Activated CD4-positive, alpha-beta memory T cell treated with anti-CD3 and anti-CD28 coated beads for 36 hours (primary cell): ENCODE data around the gene NCSTN. TPM values are rescaled to one million over a fixed set of nuclear protein-coding genes. Genes with fewer than 3 reads are reported as not detected.

Experiments used
- CTCF ChIA-PET: fragments of 350-600 bp; sonication (Branson Sonifier 250); formaldehyde crosslinking; loops from one replicate; lab custom pipeline; 2021; ENCODE audit warnings: antibody characterized with exemption, inconsistent platforms; lab: Charles Lee
- POLR2A ChIA-PET: fragments of 350-600 bp; sonication (Branson Sonifier 250); formaldehyde crosslinking; loops from one replicate; lab custom pipeline; 2021; ENCODE audit warnings: antibody characterized with exemption; lab: Charles Lee
- DNase-seq: peaks from one replicate; pipeline ENCODE4 v3.0.0-alpha.2; 2020
- H3K27ac Mint-ChIP-seq: one replicate; pipeline ENCODE4 v1.8.0; 2021; ENCODE audit warnings: mixed read lengths
- H3K27me3 Mint-ChIP-seq: one replicate; pipeline ENCODE4 v1.8.0; 2021; ENCODE audit warnings: mixed read lengths
- H3K36me3 Mint-ChIP-seq: one replicate; pipeline ENCODE4 v1.8.0; 2021; ENCODE audit warnings: mixed read lengths
- H3K4me1 Mint-ChIP-seq: one replicate; pipeline ENCODE4 v1.8.0; 2021; ENCODE audit warnings: low read depth, mixed read lengths
- H3K4me3 Mint-ChIP-seq: one replicate; pipeline ENCODE4 v1.8.0; 2021; ENCODE audit warnings: mild to moderate bottlenecking, mixed read lengths
- H3K9me3 Mint-ChIP-seq: one replicate; pipeline ENCODE4 v1.8.0; 2021; ENCODE audit warnings: mixed read lengths
- intact Hi-C: fragments of 100-400 bp; cut with micrococcal nuclease; formaldehyde crosslinking; loops from one replicate; pipeline ENCODE4 v1.15.1; 2023
- total RNA-seq, 2 experiments: library from RNA; stranded (reverse); gene quantifications; one replicate each; pipeline ENCODE4 v1.2.3, GENCODE V29; 2021

Gene NCSTN
- total RNA-seq, 2 experiments from 2014 or later, result 39.8 to 42.6 TPM

GRCh38 chr1:160328184-160328583 is 15.0 kb upstream of the NCSTN start:
- H3K4me3 Mint-ChIP-seq, result no peak overlapping the region
- peaks cover 48% of the 10 kb centered on the region for H3K36me3 Mint-ChIP-seq
- no peaks in the 10 kb centered on the region for H3K9me3 Mint-ChIP-seq
- DNase-seq, result no peak
- CTCF ChIA-PET, result interaction anchor here (1.0 kb wide), 1 partner anchor 36 kb away, joined by 4 read pairs; no protein-coding TSS in a partner anchor
- H3K4me1 Mint-ChIP-seq, result no peaks in the 10 kb centered on the region
- POLR2A ChIA-PET, result no interaction called here
- H3K27me3 Mint-ChIP-seq, result no peaks in the 10 kb centered on the region
- intact Hi-C loops, result no loop called here
- no peak overlapping the region for H3K27ac Mint-ChIP-seq

DNA sequence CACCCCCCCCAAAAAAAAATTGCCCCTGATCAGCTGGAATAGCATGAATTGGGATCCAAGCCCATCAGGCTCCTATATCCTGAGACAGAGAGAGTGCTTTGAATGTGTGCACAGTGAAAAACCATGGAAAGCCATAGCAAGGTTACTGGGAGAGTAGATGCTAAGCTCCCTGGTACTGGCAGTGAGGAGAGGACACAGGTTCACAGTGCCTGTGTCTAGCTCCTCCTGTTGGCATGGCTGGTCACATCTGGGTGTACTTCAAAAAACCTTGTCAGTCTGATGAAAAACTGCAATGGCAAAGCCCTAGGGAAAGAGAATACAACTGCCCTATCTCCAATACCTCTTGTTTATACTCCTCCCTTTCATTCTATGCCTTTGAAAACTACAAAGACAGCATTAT is 13.1 kb upstream of the NCSTN start:
- POLR2A ChIA-PET, result no interaction called here
- DNase-seq, result no peak

DNA sequence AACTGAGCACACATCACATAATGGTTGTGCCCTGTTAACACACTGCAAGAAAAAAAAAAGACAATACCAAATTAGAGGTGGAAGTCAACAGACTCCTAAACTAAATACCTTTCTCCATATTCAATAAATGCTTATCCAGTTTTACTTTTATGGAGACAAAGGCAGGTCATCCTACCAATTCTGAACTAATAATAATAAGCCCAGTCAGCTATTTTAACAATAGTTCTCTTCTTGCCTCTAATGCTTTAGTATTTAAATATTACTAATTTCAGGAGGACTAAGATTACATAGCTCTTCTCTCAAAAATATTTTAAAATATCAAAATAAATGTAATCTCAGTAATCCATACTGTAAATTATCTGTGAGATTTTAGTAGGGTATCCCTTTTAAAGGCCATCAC is 10.7 kb upstream of the NCSTN start:
- no peak for DNase-seq

More for the DNA sequence above, 13.1 kb upstream of the NCSTN start:
- intact Hi-C loops, result no loop called here
- CTCF ChIA-PET, result interaction anchor here (0.7 to 1.9 kb wide), 3 partner anchors 38 to 72 kb away, joined by 4 to 7 read pairs (median 7); no protein-coding TSS in a partner anchor
- peak overlapping the region; percentile 35 for H3K27ac Mint-ChIP-seq
- H3K36me3 Mint-ChIP-seq, result peaks cover 47% of the 10 kb centered on the region
- no peak overlapping the region for H3K4me3 Mint-ChIP-seq
- H3K4me1 Mint-ChIP-seq, result no peaks in the 10 kb centered on the region
- H3K9me3 Mint-ChIP-seq, result no peaks in the 10 kb centered on the region
- no peaks in the 10 kb centered on the region for H3K27me3 Mint-ChIP-seq

GRCh38 chr1:160338580-160338979 is 4.6 kb upstream of the NCSTN start:
- H3K4me3 Mint-ChIP-seq, result no peak overlapping the region
- ChIA-PET POLR2A (no interaction called here), CTCF (interaction anchor here (0.7 to 1.6 kb wide), 3 partner anchors 47 to 463 kb away, joined by 3 to 6 read pairs (median 3); no protein-coding TSS in a partner anchor)
- H3K36me3 Mint-ChIP-seq, result peaks cover 26% of the 10 kb centered on the region
- H3K27me3 Mint-ChIP-seq, result no peaks in the 10 kb centered on the region
- H3K27ac Mint-ChIP-seq, result no peak overlapping the region
- DNase-seq, result no peak
- H3K4me1 Mint-ChIP-seq, result peaks cover 30% of the 10 kb centered on the region
- intact Hi-C loops, result no loop called here
- H3K9me3 Mint-ChIP-seq, result no peaks in the 10 kb centered on the region

More for the DNA sequence above, 10.7 kb upstream of the NCSTN start:
- Mint-ChIP-seq H3K36me3 (peaks cover 36% of the 10 kb centered on the region), H3K9me3 (no peaks in the 10 kb centered on the region), H3K27ac (no peak overlapping the region), H3K27me3 (no peaks in the 10 kb centered on the region), H3K4me3 (no peak overlapping the region), H3K4me1 (no peaks in the 10 kb centered on the region)
- ChIA-PET POLR2A (interaction anchor here (0.7 kb wide), 1 partner anchor 16 kb away, joined by 4 read pairs; no protein-coding TSS in a partner anchor), CTCF (interaction anchor here (0.6 to 4.1 kb wide), 4 partner anchors 34 to 117 kb away, joined by 3 to 21 read pairs (median 4); no protein-coding TSS in a partner anchor)
- intact Hi-C loops, result no loop called here

DNA sequence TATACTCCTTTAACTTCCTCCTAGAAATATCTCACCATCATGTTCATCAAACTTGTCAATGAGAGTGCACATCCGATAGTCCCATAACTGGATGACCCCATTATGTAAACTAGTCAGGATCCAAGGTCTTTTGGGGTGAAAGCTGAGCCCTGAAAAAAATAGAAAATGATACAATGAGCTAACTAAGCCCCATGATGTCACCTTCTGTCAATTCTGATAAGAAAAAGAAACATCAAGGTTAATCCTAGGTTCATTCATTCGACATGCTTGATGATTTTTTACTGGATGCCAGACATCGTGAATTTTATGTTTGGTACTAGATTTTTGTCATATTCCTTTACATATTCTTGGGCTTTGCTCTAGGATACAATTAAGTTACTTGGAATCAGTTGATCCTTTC is 3.0 kb upstream of the NCSTN start:
- Mint-ChIP-seq H3K36me3 (peaks cover 20% of the 10 kb centered on the region), H3K27me3 (no peaks in the 10 kb centered on the region), H3K27ac (no peak overlapping the region), H3K4me3 (no peak overlapping the region), H3K9me3 (no peaks in the 10 kb centered on the region), H3K4me1 (peaks cover 40% of the 10 kb centered on the region)
- CTCF ChIA-PET, result interaction anchor here (1.6 kb wide), 1 partner anchor 49 kb away, joined by 8 read pairs; no protein-coding TSS in a partner anchor
- POLR2A ChIA-PET, result interaction anchor here (1.3 kb wide), 1 partner anchor 10 kb away, joined by 3 read pairs; no protein-coding TSS in a partner anchor
- intact Hi-C loops, result loop anchor here (5.0 kb wide), 1 partner anchor 53 kb away; the partner anchor contains the start of gene PEX19
- no peak for DNase-seq

DNA sequence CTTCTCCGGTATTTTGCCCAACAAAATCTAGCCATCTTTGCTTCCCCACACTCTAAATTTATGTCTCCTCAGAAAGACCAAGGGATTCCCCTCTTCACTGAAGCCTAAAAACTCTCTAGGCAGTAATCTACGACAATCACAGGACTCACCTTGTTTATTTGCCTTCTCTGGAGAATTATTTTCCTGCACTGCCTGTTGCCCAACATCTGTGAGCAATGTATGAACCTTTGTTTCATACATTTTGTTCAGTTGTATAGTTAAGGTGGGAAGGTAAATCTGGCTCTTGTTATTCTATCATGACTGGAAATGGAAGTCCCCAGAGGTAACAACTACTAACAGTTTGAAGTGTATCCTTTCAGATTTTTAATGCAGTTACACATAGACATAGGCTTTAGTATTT is 2.3 kb upstream of the NCSTN start:
- intact Hi-C loops, result loop anchor here (5.0 kb wide), 1 partner anchor 54 kb away; the partner anchor contains the start of gene PEX19
- Mint-ChIP-seq H3K36me3 (peaks cover 20% of the 10 kb centered on the region), H3K4me1 (peaks cover 40% of the 10 kb centered on the region), H3K27ac (no peak overlapping the region), H3K4me3 (no peak overlapping the region), H3K9me3 (no peaks in the 10 kb centered on the region), H3K27me3 (no peaks in the 10 kb centered on the region)
- POLR2A ChIA-PET, result no interaction called here
- CTCF ChIA-PET, result no interaction called here
- no peak for DNase-seq

DNA sequence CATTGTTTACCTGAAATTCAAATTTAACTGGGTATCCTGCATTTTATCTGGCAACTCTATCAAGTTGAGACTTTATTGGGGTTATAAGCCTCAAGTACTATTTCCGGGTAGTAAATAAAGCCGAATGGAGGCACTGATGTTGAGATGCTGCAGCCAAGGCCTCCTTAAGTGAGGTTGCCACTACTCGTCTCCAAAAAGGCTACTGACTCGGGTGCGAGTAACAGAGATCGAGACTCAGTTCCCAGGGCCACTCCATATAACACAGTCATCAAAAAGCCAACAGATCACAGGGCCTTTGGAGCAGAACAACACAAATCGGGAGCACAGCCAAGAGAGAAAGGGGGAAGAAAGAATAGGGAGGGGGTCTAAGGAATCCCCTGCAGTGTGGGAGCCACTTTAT is 657 bp upstream of the NCSTN start:
- Mint-ChIP-seq H3K36me3 (peaks cover 21% of the 10 kb centered on the region), H3K27me3 (no peaks in the 10 kb centered on the region), H3K27ac (peak overlapping the region; percentile 93), H3K4me1 (peaks cover 43% of the 10 kb centered on the region), H3K4me3 (peak overlapping the region; percentile 93), H3K9me3 (no peaks in the 10 kb centered on the region)
- CTCF ChIA-PET, result interaction anchor here (1.1 kb wide), 1 partner anchor 51 kb away, joined by 5 read pairs; no protein-coding TSS in a partner anchor
- intact Hi-C loops, result loop anchor here (2.0 to 5.0 kb wide), 2 partner anchors 55 to 136 kb away; partner anchors contain the start of gene PEX19
- no peak for DNase-seq
- POLR2A ChIA-PET, result interaction anchor here (1.4 kb wide), 1 partner anchor 58 kb away, joined by 6 read pairs; the partner anchor contains the start of gene PEX19

DNA sequence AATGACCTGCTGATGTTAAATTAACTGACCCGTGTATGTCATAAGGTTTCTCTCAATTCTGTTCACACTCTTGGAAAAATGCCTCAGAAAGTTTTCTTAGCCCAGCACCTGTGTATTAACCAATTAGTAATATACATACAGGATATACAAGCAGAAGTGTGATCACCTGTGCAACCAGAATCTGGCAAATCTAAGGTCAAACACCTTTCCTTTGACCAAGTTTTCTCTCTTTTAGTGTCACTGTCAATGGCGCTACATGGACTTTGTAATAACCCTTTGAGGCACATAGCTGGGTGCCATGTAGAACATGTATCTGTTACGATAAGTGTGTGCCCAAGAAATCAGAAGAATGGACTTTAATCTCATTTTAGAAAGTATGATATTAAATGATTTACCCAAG is 1.1 kb downstream of the NCSTN start:
- intact Hi-C loops, result loop anchor here (5.0 kb wide), 1 partner anchor 57 kb away; the partner anchor contains the start of gene PEX19
- ChIA-PET POLR2A (no interaction called here), CTCF (interaction anchor here (1.8 to 2.2 kb wide), 3 partner anchors 11 to 263 kb away, joined by 5 to 7 read pairs (median 7); no protein-coding TSS in a partner anchor)
- peaks cover 11% of the 10 kb centered on the region for H3K36me3 Mint-ChIP-seq
- peaks cover 34% of the 10 kb centered on the region for H3K4me1 Mint-ChIP-seq
- H3K4me3 Mint-ChIP-seq, result peak overlapping the region; percentile 93
- H3K9me3 Mint-ChIP-seq, result no peaks in the 10 kb centered on the region
- no peaks in the 10 kb centered on the region for H3K27me3 Mint-ChIP-seq
- no peak for DNase-seq
- H3K27ac Mint-ChIP-seq, result peak overlapping the region; percentile 93

DNA sequence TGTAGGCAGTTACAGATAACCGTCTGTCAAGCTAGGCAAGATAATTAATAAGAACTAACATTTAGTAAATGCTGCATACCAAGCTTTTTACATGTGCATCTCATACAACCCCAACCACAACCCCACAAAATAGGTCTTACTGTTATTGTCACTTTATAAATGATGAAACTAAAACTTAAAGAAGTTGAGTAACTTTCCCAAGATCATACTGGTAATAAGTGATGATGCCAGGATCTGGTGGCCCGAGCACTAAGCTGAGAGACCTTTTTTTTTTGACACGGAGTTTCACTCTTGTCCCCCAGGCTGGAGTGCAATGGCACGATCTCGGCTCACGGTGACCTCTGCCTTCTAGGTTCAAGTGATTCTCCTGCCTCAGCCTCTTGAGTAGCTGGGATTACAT is 1.8 kb downstream of the NCSTN start:
- Mint-ChIP-seq H3K27ac (no peak overlapping the region), H3K9me3 (no peaks in the 10 kb centered on the region), H3K27me3 (no peaks in the 10 kb centered on the region), H3K36me3 (peaks cover 12% of the 10 kb centered on the region), H3K4me3 (peak overlapping the region; percentile 15), H3K4me1 (peaks cover 32% of the 10 kb centered on the region)
- CTCF ChIA-PET, result interaction anchor here (1.7 to 2.2 kb wide), 4 partner anchors 10 to 262 kb away, joined by 4 to 7 read pairs (median 6); no protein-coding TSS in a partner anchor
- POLR2A ChIA-PET, result no interaction called here
- no peak for DNase-seq
- intact Hi-C loops, result loop anchor here (5.0 kb wide), 1 partner anchor 58 kb away; the partner anchor contains the start of gene PEX19

GRCh38 chr1:160346463-160346862 is 3.3 kb downstream of the NCSTN start:
- H3K4me1 Mint-ChIP-seq, result peaks cover 19% of the 10 kb centered on the region
- intact Hi-C loops, result no loop called here
- no peak overlapping the region for H3K27ac Mint-ChIP-seq
- no peak for DNase-seq
- H3K36me3 Mint-ChIP-seq, result peaks cover 19% of the 10 kb centered on the region
- no peaks in the 10 kb centered on the region for H3K9me3 Mint-ChIP-seq
- CTCF ChIA-PET, result interaction anchor here (0.8 to 1.7 kb wide), 2 partner anchors 30 to 261 kb away, joined by 3 to 4 read pairs; no protein-coding TSS in a partner anchor
- POLR2A ChIA-PET, result interaction anchor here (0.6 kb wide), 1 partner anchor 21 kb away, joined by 3 read pairs; no protein-coding TSS in a partner anchor
- H3K27me3 Mint-ChIP-seq, result no peaks in the 10 kb centered on the region
- H3K4me3 Mint-ChIP-seq, result no peak overlapping the region

- Mint-ChIP-seq H3K27me3 (no peaks in the 10 kb centered on the region), H3K9me3 (no peaks in the 10 kb centered on the region), H3K27ac (no peak overlapping the region), H3K4me1 (peaks cover 15% of the 10 kb centered on the region), H3K4me3 (no peak overlapping the region), H3K36me3 (peaks cover 23% of the 10 kb centered on the region)
- ChIA-PET POLR2A (no interaction called here), CTCF (interaction anchor here (0.8 to 1.7 kb wide), 2 partner anchors 30 to 261 kb away, joined by 3 to 4 read pairs; no protein-coding TSS in a partner anchor)
- intact Hi-C loops, result no loop called here
- no peak for DNase-seq
Measured at GRCh38 chr1:160346958-160347357, 3.8 kb downstream of the NCSTN start.

DNA sequence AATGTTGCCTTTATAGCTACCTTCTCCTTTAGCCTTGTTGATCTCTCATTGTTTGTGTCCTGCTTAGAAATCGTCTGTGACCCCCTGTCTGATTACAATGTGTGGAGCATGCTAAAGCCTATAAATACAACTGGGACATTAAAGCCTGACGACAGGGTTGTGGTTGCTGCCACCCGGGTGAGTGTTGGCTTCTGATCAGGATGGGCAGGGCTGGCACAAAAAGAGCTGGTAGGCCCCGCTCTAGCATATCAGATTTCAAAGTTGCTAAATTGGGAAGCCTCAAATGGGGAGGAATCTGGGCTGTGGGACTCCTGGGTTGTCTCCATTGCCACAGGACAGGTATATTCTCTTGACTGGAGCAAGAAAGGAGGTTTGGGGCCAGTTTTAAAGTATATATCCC is 8.4 kb downstream of the NCSTN start:
- Mint-ChIP-seq H3K36me3 (peaks cover 44% of the 10 kb centered on the region), H3K4me1 (peaks cover 4% of the 10 kb centered on the region), H3K4me3 (no peak overlapping the region), H3K27me3 (no peaks in the 10 kb centered on the region), H3K9me3 (no peaks in the 10 kb centered on the region), H3K27ac (no peak overlapping the region)
- ChIA-PET CTCF (interaction anchor here (1.4 to 7.6 kb wide), 4 partner anchors 12 to 256 kb away, joined by 4 to 111 read pairs (median 5); no protein-coding TSS in a partner anchor), POLR2A (interaction anchor here (0.7 kb wide), 1 partner anchor 90 kb away, joined by 4 read pairs; no protein-coding TSS in a partner anchor)
- intact Hi-C loops, result no loop called here
- DNase-seq, result no peak
